GM13977 (cell line): Measurements from ENCODE around the gene ZMYND15.

Source experiments
- DNase-seq: peaks from one replicate; pipeline ENCODE4 v3.0.0; 2012; ENCODE audit warnings: low spot score
- CTCF ChIP-seq: IDR thresholded peaks from 2 replicates; pipeline ENCODE4 v1.5.1; 2012; ENCODE audit warnings: mild to moderate bottlenecking, control low read depth; ENCODE audit not compliant: insufficient read depth; ENCODE audit errors: extremely low read depth, missing control alignments
- in situ Hi-C: fragments of 300-500 bp; cut with MboI; formaldehyde crosslinking; loops from one replicate; pipeline ENCODE4 v1.12.0; 2022; ENCODE audit warnings: low sequenced_read_pairs, low pct_unique_long_range_greater_than_20kb, mixed read lengths, inconsistent platforms; ENCODE audit not compliant: unreplicated experiment

The ZMYND15 gene

GRCh38 chr17:4785311-4786105 is 45.9 kb downstream of the ZMYND15 start:
- in situ Hi-C loops = no loop called here
- no peak for TF ChIP-seq CTCF
- no peak for DNase-seq

DNA sequence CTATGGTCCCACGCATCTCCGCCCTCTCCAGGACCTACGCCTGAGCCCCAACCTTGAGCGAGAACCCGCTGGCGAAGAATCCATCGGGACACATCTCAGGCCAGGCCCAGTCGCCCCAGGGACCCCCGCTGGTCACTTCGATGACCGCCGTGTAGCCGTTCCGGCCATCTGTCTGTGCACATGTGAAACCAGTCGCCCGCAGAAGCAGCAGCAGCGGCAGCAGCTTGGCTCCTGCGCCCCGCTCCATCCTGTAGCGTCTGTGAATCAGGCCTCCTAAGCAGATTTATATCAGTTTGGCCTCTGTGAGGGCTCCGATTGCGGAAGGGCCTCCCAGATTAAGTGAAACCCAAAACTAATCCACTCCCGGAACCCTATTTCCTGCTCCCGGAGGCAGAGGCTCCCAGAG is 46.5 kb downstream of the ZMYND15 start, which contains the start of gene VMO1:
Gene VMO1, minus strand, starts transcription at position 259 of the 406 bp plus-strand sequence. Its CDS starts 12 bp downstream, at position 247.
- no peak for TF ChIP-seq CTCF

GRCh38 chr17:4786516-4786915 is 46.9 kb downstream of the ZMYND15 start:
- DNase-seq = no peak
- no peak for TF ChIP-seq CTCF
- in situ Hi-C loops = no loop called here

More for the DNA sequence above, 46.5 kb downstream of the ZMYND15 start, which contains the start of gene VMO1:
- in situ Hi-C loops = no loop called here
- DNase-seq = no peak

DNA sequence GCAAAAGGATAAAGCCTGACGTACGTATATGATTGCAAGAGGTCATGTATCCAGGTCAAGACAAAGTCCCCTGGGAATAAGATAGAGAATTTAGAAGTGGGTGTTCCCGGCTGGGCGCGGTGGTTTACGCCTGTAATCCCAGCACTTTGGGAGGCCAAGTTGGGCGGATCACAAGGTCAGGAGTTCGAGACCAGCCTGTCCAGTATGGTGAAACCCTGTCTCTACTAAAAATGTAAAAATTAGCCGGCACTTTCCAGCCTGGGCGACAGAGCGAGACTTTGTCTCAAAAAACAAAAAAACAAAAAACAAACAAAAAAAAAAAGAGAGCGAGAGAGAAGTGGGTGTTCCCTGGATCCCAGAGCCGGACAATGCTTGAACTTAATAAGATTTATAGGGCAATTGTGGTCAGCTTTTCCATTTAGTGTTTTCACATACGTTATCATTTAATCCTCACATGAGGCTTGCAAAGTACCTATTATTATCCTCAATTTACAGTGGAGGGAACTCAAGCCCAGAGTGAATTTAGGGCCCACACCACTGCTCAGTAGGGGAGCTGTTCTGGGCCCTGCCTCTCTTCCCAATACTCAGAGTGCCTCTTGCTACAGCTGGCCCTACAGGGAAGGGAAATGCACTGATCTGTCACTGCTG is 48.6 kb downstream of the ZMYND15 start:
- TF ChIP-seq CTCF = no peak
- DNase-seq = no peak
- in situ Hi-C loops = no loop called here

GRCh38 chr17:4788807-4789700 is 49.4 kb downstream of the ZMYND15 start, which contains the start of gene GLTPD2:
TSS of gene GLTPD2 (plus strand) at chr17:4788964. CDS start at chr17:4789012, 48 bp downstream.
- no peak for DNase-seq
- in situ Hi-C loops = no loop called here
- TF ChIP-seq CTCF = no peak

DNA sequence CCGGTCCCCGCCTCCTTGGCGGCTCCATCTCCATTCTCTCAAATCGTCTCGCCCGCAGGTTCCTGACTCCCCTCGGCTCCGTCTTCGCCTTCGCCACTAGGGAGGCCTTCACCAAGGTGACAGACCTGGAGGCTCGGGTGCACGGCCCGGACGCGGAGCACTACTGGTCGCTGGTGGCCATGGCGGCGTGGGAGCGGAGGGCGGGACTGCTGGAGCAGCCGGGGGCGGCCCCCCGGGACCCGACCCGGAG is 50.0 kb downstream of the ZMYND15 start:
- in situ Hi-C loops = no loop called here
- no peak for TF ChIP-seq CTCF
- DNase-seq = no peak
